ENCODE measurements around the gene RPL27. TPM values are rescaled to one million over a fixed set of nuclear protein-coding genes. Genes with fewer than 3 reads are reported as not detected.

RPL27 gene
- total RNA-seq, 2 donors from 2014 or later = 535 to 569 TPM

DNA sequence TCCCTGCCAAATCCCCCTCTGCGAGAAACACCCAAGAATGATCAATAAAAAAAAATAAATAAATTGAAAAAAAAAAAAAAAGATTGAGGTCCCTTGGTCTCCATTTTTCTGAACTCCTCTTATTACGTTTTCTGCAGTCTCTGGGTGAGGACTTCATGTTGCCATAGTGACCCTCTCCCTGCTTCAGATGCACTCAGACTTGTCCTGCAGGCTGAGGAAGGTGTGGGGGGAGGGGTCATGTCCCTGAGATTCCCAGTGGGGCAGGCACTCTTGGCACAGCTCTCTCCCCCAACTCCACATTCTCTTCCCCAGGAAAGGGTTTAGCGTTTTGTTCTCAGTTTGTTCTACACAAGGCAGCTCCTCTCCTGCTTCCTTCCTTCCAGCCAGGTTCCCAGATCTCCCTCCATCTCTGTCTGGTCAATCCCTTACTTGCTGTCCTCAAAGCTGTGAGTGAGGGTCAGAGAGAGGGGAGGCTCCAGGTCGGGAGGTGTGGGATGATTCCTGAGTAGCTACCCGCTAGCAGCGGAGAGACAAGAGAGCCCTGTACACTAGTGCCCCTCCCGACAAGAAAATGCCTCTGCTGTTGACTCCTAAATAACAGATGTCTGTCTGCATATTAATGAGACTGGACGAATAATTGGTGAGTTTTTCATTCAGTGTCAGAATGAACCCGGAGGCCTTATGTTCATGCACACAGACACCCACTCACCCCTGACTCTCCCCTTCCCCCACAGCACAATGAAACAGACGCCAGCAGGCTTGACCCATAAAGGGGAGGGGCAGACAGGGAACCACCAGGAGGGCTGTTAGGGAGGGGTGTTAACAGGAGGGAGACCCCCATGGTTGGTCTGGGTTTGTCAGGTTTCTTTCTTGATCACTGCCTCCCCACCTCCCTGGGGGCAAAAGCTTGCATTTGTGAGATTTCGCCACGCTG is 36.0 kb downstream of the RPL27 start:
- no peak for ATAC-seq (ENCODE audit: insufficient number of reproducible peaks, low FRiP score, low read depth)
- Histone ChIP-seq H3K27ac (no peak overlapping the region), H3K4me3 (no peak overlapping the region), H3K9me3 (no peaks in the 10 kb centered on the region), H3K4me1 (ENCODE audit: control insufficient read depth in 1 of 2, low read depth in 2 of 2) (no peaks in the 10 kb centered on the region), H3K27me3 (replicated peaks; ENCODE audit: insufficient read depth) (no peaks in the 10 kb centered on the region), H3K36me3 (no peaks in the 10 kb centered on the region)
- TF ChIP-seq, protein P1, sequence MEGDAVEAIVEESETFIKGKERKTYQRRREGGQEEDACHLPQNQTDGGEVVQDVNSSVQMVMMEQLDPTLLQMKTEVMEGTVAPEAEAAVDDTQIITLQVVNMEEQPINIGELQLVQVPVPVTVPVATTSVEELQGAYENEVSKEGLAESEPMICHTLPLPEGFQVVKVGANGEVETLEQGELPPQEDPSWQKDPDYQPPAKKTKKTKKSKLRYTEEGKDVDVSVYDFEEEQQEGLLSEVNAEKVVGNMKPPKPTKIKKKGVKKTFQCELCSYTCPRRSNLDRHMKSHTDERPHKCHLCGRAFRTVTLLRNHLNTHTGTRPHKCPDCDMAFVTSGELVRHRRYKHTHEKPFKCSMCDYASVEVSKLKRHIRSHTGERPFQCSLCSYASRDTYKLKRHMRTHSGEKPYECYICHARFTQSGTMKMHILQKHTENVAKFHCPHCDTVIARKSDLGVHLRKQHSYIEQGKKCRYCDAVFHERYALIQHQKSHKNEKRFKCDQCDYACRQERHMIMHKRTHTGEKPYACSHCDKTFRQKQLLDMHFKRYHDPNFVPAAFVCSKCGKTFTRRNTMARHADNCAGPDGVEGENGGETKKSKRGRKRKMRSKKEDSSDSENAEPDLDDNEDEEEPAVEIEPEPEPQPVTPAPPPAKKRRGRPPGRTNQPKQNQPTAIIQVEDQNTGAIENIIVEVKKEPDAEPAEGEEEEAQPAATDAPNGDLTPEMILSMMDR (IDR thresholded peaks at IDR 0.05) = no peak
- no peak for DNase-seq (ENCODE audit: low spot score)

DNA sequence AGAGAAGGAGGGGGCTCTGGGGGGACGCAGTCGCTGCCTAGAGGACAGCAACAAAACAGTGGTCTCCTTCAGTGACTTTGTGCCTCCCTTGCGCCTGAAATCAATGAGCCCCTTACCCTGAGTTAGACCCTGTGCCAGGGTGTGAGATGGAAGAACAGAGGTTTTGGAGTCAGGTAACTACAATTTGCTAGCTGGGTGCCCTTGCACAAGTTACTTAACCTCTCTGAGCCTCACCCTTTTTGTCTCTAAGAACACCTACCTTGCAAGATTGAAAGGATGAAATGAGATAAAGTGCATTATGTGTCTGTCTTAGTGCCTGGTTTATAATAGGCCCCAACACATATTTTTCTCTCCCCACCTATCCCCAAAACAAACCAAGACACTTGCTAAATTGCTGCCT is 36.7 kb downstream of the RPL27 start:
- no peaks in the 10 kb centered on the region for H3K27me3 ChIP-seq (replicated peaks; ENCODE audit: insufficient read depth)
- H3K9me3 ChIP-seq = no peaks in the 10 kb centered on the region
- TF ChIP-seq, protein P1 (IDR thresholded peaks at IDR 0.05) = no peak
- DNase-seq (ENCODE audit: low spot score) = no peak
- no peaks in the 10 kb centered on the region for H3K36me3 ChIP-seq
- ATAC-seq (ENCODE audit: insufficient number of reproducible peaks, low FRiP score, low read depth) = no peak
- H3K4me1 ChIP-seq (ENCODE audit: control insufficient read depth in 1 of 2, low read depth in 2 of 2) = no peaks in the 10 kb centered on the region
- no peak overlapping the region for H3K27ac ChIP-seq
- no peak overlapping the region for H3K4me3 ChIP-seq

DNA sequence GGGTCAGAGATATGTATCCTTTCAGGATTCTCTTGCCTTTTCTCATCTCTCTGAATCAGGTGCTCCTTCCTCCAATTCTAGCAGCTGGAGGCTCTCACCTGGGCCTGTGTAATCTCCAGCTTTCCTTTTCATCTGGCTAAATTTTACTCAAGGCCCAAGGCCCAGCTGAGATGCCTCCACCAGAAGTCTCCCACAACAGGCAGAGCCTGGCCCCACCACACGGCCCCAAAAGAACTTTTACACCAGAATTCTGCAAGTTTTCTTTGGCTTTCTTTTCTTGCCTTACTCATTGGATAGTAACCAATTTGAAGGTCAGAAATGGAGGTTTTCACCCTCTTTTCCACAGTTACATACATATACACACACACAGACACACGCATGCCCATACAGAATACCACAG is 41.4 kb downstream of the RPL27 start:
- no peak for ATAC-seq (ENCODE audit: insufficient number of reproducible peaks, low FRiP score, low read depth)

DNA sequence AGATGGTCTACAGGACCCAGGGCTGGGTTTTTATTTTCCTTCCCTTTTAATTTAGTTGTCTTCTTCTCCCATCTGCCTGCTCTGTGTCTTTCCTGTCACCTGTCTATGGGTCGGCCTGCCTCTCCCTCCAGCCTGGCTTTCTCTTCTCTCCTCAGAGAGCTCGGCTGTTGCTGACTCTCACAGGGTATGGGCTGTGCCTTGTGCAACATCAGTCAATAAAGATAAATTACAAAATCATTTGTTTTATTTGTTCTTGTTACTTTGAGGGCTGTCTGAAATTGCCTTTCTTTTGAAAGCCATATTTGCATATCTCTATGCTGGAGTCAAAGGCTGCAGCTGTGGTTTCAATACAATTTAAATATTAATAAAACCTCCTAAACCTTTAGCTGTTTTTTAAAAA is 42.4 kb downstream of the RPL27 start:
- no peak overlapping the region for H3K27ac ChIP-seq
- H3K36me3 ChIP-seq = no peaks in the 10 kb centered on the region

More for the DNA sequence above, 41.4 kb downstream of the RPL27 start:
- DNase-seq (ENCODE audit: low spot score) = no peak
- Histone ChIP-seq H3K36me3 (no peaks in the 10 kb centered on the region), H3K4me3 (no peak overlapping the region), H3K27ac (no peak overlapping the region), H3K4me1 (ENCODE audit: control insufficient read depth in 1 of 2, low read depth in 2 of 2) (no peaks in the 10 kb centered on the region), H3K27me3 (replicated peaks; ENCODE audit: insufficient read depth) (no peaks in the 10 kb centered on the region), H3K9me3 (no peaks in the 10 kb centered on the region)
- TF ChIP-seq, protein P1 (IDR thresholded peaks at IDR 0.05) = no peak

DNA sequence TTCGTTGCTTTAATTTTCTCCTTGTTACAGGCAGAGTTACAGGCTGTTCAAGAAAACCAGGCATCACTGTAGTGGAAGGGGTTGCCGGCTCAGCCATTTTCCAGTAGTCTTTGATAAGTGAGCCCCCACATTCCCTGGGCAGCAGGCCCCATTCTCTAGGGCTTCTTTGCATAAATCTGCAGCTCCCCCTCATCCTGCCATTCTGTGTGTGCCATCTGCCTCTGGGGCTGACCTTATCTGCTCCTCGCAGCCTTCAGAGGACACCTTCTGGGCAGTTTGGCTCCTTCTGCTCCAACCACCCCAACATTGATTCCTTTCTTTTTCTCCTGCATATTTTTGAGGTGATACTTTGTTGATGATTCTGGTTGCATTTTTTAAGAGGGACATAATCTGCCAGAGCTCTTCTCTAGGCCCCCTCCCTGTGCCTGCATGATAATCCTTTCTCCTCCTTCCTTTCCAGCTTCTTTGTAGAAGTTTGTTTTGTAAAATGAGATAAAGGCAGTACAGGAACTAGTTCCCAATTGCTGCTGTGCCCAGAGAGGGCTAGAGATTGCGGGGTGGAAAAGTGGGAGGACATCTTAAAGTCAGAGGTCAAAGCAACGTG is 43.9 kb downstream of the RPL27 start:
- Histone ChIP-seq H3K4me3 (no peak overlapping the region), H3K27me3 (replicated peaks; ENCODE audit: insufficient read depth) (no peaks in the 10 kb centered on the region), H3K4me1 (ENCODE audit: control insufficient read depth in 1 of 2, low read depth in 2 of 2) (no peaks in the 10 kb centered on the region), H3K36me3 (no peaks in the 10 kb centered on the region), H3K27ac (no peak overlapping the region), H3K9me3 (no peaks in the 10 kb centered on the region)
- no peak for DNase-seq (ENCODE audit: low spot score)
- TF ChIP-seq, protein P1 (IDR thresholded peaks at IDR 0.05) = no peak
- ATAC-seq (ENCODE audit: insufficient number of reproducible peaks, low FRiP score, low read depth) = no peak

More for the DNA sequence above, 42.4 kb downstream of the RPL27 start:
- H3K4me3 ChIP-seq = no peak overlapping the region
- H3K4me1 ChIP-seq (ENCODE audit: control insufficient read depth in 1 of 2, low read depth in 2 of 2) = no peaks in the 10 kb centered on the region
- ATAC-seq (ENCODE audit: insufficient number of reproducible peaks, low FRiP score, low read depth) = no peak
- no peaks in the 10 kb centered on the region for H3K9me3 ChIP-seq
- no peaks in the 10 kb centered on the region for H3K27me3 ChIP-seq (replicated peaks; ENCODE audit: insufficient read depth)
- TF ChIP-seq, protein P1 (IDR thresholded peaks at IDR 0.05) = no peak
- DNase-seq (ENCODE audit: low spot score) = no peak
